Peyer's patch (tissue), 4 donors: ENCODE data around the gene ARMH1.

ENCODE experiments used
- POLR2A ChIP-seq, 2 donors: fragments of 450-650 bp; IDR thresholded peaks; one replicate each; pipeline ENCODE4 v1.5.1; 2017; ENCODE audit warnings: antibody characterized with exemption in 2 of 2, mild to moderate bottlenecking in 2 of 2, moderate library complexity in 2 of 2
- TF ChIP-seq, protein P1 (sequence below), 6 experiments: fragments of 450-650 bp in 4 of 6; fragments of 200-600 bp in 2 of 6; sonication (generic) in 1 of 6; IDR thresholded peaks; one replicate each; pipeline ENCODE4 v1.5.1; 2017 to 2019; ENCODE audit warnings: antibody characterized with exemption in 6 of 6, mild to moderate bottlenecking in 3 of 6, moderate library complexity in 1 of 6

DNA sequence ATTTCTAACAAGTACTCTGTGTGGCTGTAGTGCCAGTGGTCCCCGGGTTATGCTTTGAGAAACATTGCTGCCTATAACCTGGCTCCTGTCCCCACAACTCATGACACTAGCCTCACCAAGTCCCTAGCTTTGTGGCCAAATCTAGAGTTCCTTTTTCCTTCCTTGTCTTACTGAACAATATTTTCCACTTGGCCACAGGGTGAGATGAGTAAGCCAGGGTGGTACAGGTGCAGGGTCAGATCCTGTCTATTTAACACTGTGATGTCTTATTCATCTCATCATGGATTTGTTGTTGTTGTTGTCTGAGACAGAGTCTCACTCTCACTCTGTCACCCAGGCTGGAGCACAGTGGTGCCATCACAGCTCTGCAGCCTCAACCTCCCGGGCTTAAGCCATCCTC, 18.6 kb downstream of the ARMH1 start:
- TF ChIP-seq POLR2A (IDR thresholded peaks at IDR 0.05) = no peak
- TF ChIP-seq, protein P1, sequence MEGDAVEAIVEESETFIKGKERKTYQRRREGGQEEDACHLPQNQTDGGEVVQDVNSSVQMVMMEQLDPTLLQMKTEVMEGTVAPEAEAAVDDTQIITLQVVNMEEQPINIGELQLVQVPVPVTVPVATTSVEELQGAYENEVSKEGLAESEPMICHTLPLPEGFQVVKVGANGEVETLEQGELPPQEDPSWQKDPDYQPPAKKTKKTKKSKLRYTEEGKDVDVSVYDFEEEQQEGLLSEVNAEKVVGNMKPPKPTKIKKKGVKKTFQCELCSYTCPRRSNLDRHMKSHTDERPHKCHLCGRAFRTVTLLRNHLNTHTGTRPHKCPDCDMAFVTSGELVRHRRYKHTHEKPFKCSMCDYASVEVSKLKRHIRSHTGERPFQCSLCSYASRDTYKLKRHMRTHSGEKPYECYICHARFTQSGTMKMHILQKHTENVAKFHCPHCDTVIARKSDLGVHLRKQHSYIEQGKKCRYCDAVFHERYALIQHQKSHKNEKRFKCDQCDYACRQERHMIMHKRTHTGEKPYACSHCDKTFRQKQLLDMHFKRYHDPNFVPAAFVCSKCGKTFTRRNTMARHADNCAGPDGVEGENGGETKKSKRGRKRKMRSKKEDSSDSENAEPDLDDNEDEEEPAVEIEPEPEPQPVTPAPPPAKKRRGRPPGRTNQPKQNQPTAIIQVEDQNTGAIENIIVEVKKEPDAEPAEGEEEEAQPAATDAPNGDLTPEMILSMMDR (IDR thresholded peaks at IDR 0.05) = no peak
